ENCODE results near the gene COMT. TPM values are rescaled to one million over a fixed set of nuclear protein-coding genes. Genes with fewer than 3 reads are reported as not detected.

COMT gene
- total and polyA plus RNA-seq, 2 of the 4 experiments (the other 2 are of a cell fraction), result 202 to 347 TPM

- POLR2A ChIA-PET (ENCODE audit: unreplicated experiment), result interaction anchor here (0.6 kb wide), 1 partner anchor 510 kb away, joined by 3 read pairs; no protein-coding TSS in a partner anchor
- in situ Hi-C loops (cut with MboI; ENCODE audit: low sequenced_read_pairs) (no loop called here), dilution Hi-C loops (cut with HindIII; ENCODE audit: low sequenced_read_pairs, unreplicated experiment) (no loop called here)
Observed at GRCh38 chr22:19955241-19956128, 13.9 kb downstream of the COMT start.

More at GRCh38 chr22:19955241-19956128, 13.9 kb downstream of the COMT start:
- Histone ChIP-seq H3K4me3 (ENCODE audit: insufficient read depth, low read depth, low read length) (no peak overlapping the region), H3K4ac (ENCODE audit: low read depth, low read length) (no peak overlapping the region), H2AFZ (replicated peaks; ENCODE audit: low read length, poor library complexity) (no peak overlapping the region), H2AK5ac (ENCODE audit: low read depth, low read length) (no peak overlapping the region), H3K9ac (ENCODE audit: low read depth, low read length) (no peak overlapping the region), H4K5ac (ENCODE audit: low read depth, low read length) (no peak overlapping the region), H3K9me3 (ENCODE audit: control insufficient read depth, insufficient read depth, low read length) (no peaks in the 10 kb centered on the region), H3K4me1 (ENCODE audit: control insufficient read depth, insufficient read depth, low read length) (peaks cover 25% of the 10 kb centered on the region), H4K91ac (ENCODE audit: insufficient read depth, low read depth, low read length) (no peak overlapping the region), H2BK5ac (ENCODE audit: low read depth, low read length, poor library complexity, severe bottlenecking) (no peak overlapping the region), H2AK9ac (replicated peaks; ENCODE audit: low read depth, low read length, poor library complexity) (no peak overlapping the region), H3K27me3 (ENCODE audit: control insufficient read depth, insufficient read depth, low read length) (no peaks in the 10 kb centered on the region), H3K36me3 (ENCODE audit: control insufficient read depth, insufficient read depth, low read length) (peaks cover 18% of the 10 kb centered on the region), H3K56ac (ENCODE audit: extremely low read depth, insufficient read depth, low read length) (no peak overlapping the region), H3K18ac (ENCODE audit: low read depth, low read length) (no peak overlapping the region), H3K4me2 (ENCODE audit: low read depth, low read length) (no peak overlapping the region), H3K27ac (ENCODE audit: insufficient read depth, low read length) (no peak overlapping the region), H4K20me1 (ENCODE audit: insufficient read depth, low read length) (peaks cover 59% of the 10 kb centered on the region), H4K8ac (ENCODE audit: low read depth in 2 of 2, low read length in 2 of 2) (no peak overlapping the region), H3K79me1 (ENCODE audit: low read depth in 1 of 2, low read length in 2 of 2) (peaks cover 40 to 82% of the 10 kb centered on the region in 2 experiments), H2BK120ac (ENCODE audit: low read depth, low read length) (no peak overlapping the region), H2BK15ac (ENCODE audit: low read depth, low read length) (no peak overlapping the region), H2BK20ac (ENCODE audit: low read depth, low read length) (no peak overlapping the region), H3K23ac (ENCODE audit: low read depth, low read length) (no peak overlapping the region), H3K9me1 (ENCODE audit: insufficient read depth, low read length) (peaks cover 47% of the 10 kb centered on the region), H3K14ac (replicated peaks; ENCODE audit: low read depth, low read length) (no peak overlapping the region)
- ATAC-seq (ENCODE audit: low read depth), result no peak
- 83% methylated on average over 7 of the region's 19 CpGs; no CpG with 5 or more reads in 1 of the 2 experiments for WGBS, 2 experiments (ENCODE audit: extremely low coverage in 2 of 2, insufficient read length in 1 of 2)
- intact Hi-C loops (cut with micrococcal nuclease), result no loop called here
- CTCF ChIA-PET, result no interaction called here
- no peak for TF ChIP-seq SMC3 (IDR thresholded peaks at IDR 0.05; ENCODE audit: low read depth, low read length)
- no peak for TF ChIP-seq RCOR1 (IDR thresholded peaks at IDR 0.05; ENCODE audit: insufficient replicate concordance, low read length)
- TF ChIP-seq RAD21 (IDR thresholded peaks at IDR 0.05; ENCODE audit: low read length), result no peak
- no peak for TF ChIP-seq MAZ (IDR thresholded peaks at IDR 0.05; ENCODE audit: borderline replicate concordance, low read depth, low read length)
- TF ChIP-seq NFE2L2 (IDR thresholded peaks at IDR 0.05; ENCODE audit: low read depth, low read length), result no peak
- no peak for TF ChIP-seq ELK1 (IDR thresholded peaks at IDR 0.05; ENCODE audit: borderline replicate concordance, low read depth, low read length)
- no peak for TF ChIP-seq FOS (IDR thresholded peaks at IDR 0.05; ENCODE audit: low read depth, low read length)
- no peak for TF ChIP-seq CHD1 (IDR thresholded peaks at IDR 0.05; ENCODE audit: low read depth, low read length)
- TF ChIP-seq USF2 (IDR thresholded peaks at IDR 0.05; ENCODE audit: low read depth, low read length), result no peak
- no peak for TF ChIP-seq POLR2A (IDR thresholded peaks at IDR 0.05; ENCODE audit: low read depth, low read length)
- TF ChIP-seq, protein P1, sequence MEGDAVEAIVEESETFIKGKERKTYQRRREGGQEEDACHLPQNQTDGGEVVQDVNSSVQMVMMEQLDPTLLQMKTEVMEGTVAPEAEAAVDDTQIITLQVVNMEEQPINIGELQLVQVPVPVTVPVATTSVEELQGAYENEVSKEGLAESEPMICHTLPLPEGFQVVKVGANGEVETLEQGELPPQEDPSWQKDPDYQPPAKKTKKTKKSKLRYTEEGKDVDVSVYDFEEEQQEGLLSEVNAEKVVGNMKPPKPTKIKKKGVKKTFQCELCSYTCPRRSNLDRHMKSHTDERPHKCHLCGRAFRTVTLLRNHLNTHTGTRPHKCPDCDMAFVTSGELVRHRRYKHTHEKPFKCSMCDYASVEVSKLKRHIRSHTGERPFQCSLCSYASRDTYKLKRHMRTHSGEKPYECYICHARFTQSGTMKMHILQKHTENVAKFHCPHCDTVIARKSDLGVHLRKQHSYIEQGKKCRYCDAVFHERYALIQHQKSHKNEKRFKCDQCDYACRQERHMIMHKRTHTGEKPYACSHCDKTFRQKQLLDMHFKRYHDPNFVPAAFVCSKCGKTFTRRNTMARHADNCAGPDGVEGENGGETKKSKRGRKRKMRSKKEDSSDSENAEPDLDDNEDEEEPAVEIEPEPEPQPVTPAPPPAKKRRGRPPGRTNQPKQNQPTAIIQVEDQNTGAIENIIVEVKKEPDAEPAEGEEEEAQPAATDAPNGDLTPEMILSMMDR (conservative IDR thresholded peaks at IDR 0.05; ENCODE audit: low read depth, low read length), result no peak
- TF ChIP-seq MXI1 (IDR thresholded peaks at IDR 0.05; ENCODE audit: borderline replicate concordance, low read depth, low read length), result no peak
- TF ChIP-seq MAFK (IDR thresholded peaks at IDR 0.05; ENCODE audit: low read depth, low read length), result no peak
- BruUV-seq (replicated peaks), result no TSS peak
- no peak for DNase-seq
